Neuronal stem cell (in vitro differentiated cells): ENCODE results near the gene ZNF365.

Experiments used
- DNase-seq: peaks from one replicate; pipeline ENCODE4 v3.0.0-alpha.2; 2013; ENCODE audit warnings: low spot score
- H2AFZ ChIP-seq: one replicate; pipeline ENCODE4 v1.6.1; 2013; ENCODE audit warnings: mild to moderate bottlenecking, low read length, inconsistent platforms
- H2AK5ac ChIP-seq: 2 replicates; pipeline ENCODE4 v1.6.1; 2013; ENCODE audit warnings: low read depth, mild to moderate bottlenecking, inconsistent platforms, low read length, moderate library complexity, mixed read lengths
- H2BK120ac ChIP-seq: 2 replicates; pipeline ENCODE4 v1.6.1; 2013; ENCODE audit warnings: low read depth, mild to moderate bottlenecking, inconsistent platforms, low read length, moderate library complexity, mixed read lengths
- H2BK12ac ChIP-seq: one replicate; pipeline ENCODE4 v1.6.1; 2013; ENCODE audit warnings: low read length, inconsistent platforms
- H2BK15ac ChIP-seq: 2 replicates; pipeline ENCODE4 v1.6.1; 2013; ENCODE audit warnings: mild to moderate bottlenecking, low read length, inconsistent platforms, mixed read lengths
- H2BK5ac ChIP-seq: one replicate; pipeline ENCODE4 v1.6.1; 2013; ENCODE audit warnings: inconsistent platforms, mild to moderate bottlenecking, low read length, moderate library complexity
- H3K14ac ChIP-seq: one replicate; pipeline ENCODE4 v1.6.1; 2013; ENCODE audit warnings: low read length, inconsistent platforms
- H3K18ac ChIP-seq: 2 replicates; pipeline ENCODE4 v1.6.1; 2013; ENCODE audit warnings: low read length, inconsistent platforms
- H3K23ac ChIP-seq: 2 replicates; pipeline ENCODE4 v1.6.1; 2013; ENCODE audit warnings: low read depth, mild to moderate bottlenecking, mixed read lengths, low read length, inconsistent platforms; ENCODE audit not compliant: poor library complexity
- H3K27ac ChIP-seq: replicated peaks from 3 replicates; pipeline ENCODE4 v1.5.1; 2013; ENCODE audit warnings: low read length, inconsistent platforms
- H3K27me3 ChIP-seq, 3 experiments: 2 replicates each; pipeline ENCODE4 v1.6.1; 2013; ENCODE audit warnings: low read length in 3 of 3, mild to moderate bottlenecking in 2 of 3, inconsistent platforms in 1 of 3, low read depth in 1 of 3, mixed read lengths in 1 of 3, moderate library complexity in 1 of 3; ENCODE audit not compliant: control insufficient read depth in 3 of 3, insufficient read depth in 3 of 3
- H3K36me3 ChIP-seq, 2 donors: replicated peaks in 1 of 2; 2 replicates each; pipeline ENCODE4 v1.6.1; 2013; ENCODE audit warnings: low read length in 2 of 2; ENCODE audit not compliant: control insufficient read depth in 2 of 2, insufficient read depth in 2 of 2
- H3K4ac ChIP-seq: 2 replicates; pipeline ENCODE4 v1.6.1; 2013; ENCODE audit warnings: inconsistent platforms, mild to moderate bottlenecking, low read length, moderate library complexity
- H3K4me1 ChIP-seq, 2 donors: 1 replicate in 1 of 2; 2 replicates in 1 of 2; pipeline ENCODE4 v1.6.1; 2013; ENCODE audit warnings: low read length in 2 of 2, low read depth in 1 of 2; ENCODE audit not compliant: control insufficient read depth in 2 of 2, insufficient read depth in 1 of 2
- H3K4me2 ChIP-seq: one replicate; pipeline ENCODE4 v1.6.1; 2013; ENCODE audit warnings: mild to moderate bottlenecking, low read length, inconsistent platforms; ENCODE audit not compliant: insufficient read depth, poor library complexity, severe bottlenecking
- H3K4me3 ChIP-seq, 2 donors: 2 replicates each; pipeline ENCODE4 v1.5.1; 2013; ENCODE audit warnings: low read length in 2 of 2, mild to moderate bottlenecking in 2 of 2, inconsistent platforms in 1 of 2, moderate library complexity in 1 of 2
- H3K79me1 ChIP-seq: one replicate; pipeline ENCODE4 v1.6.1; 2013; ENCODE audit warnings: low read depth, mild to moderate bottlenecking, inconsistent platforms, low read length, moderate library complexity
- H3K9ac ChIP-seq: one replicate; pipeline ENCODE4 v1.6.1; 2013; ENCODE audit warnings: mild to moderate bottlenecking, low read depth, low read length, inconsistent platforms; ENCODE audit not compliant: poor library complexity
- H3K9me3 ChIP-seq, 2 donors: replicated peaks in 1 of 2; 2 replicates each; pipeline versions ENCODE3 to v1.6.1; 2013; ENCODE audit warnings: low read length in 2 of 2, mild to moderate bottlenecking in 2 of 2, inconsistent platforms in 1 of 2, low read depth in 1 of 2, mixed read lengths in 1 of 2, moderate library complexity in 1 of 2; ENCODE audit not compliant: control insufficient read depth in 2 of 2, insufficient read depth in 1 of 2
- H4K8ac ChIP-seq: one replicate; pipeline ENCODE4 v1.6.1; 2013; ENCODE audit warnings: low read depth, mild to moderate bottlenecking, inconsistent platforms, low read length, moderate library complexity
- H4K91ac ChIP-seq: one replicate; pipeline ENCODE4 v1.6.1; 2013; ENCODE audit warnings: low read length, low read depth, mild to moderate bottlenecking, inconsistent platforms; ENCODE audit not compliant: poor library complexity
- WGBS, 2 donors: extraction: QIAGEN DNeasy Blood & Tissue Kit; methylation state at CpG; one replicate each; pipeline ENCODE4 v1.1.7; 2013; ENCODE audit warnings: missing lambda C conversion rate in 2 of 2, mixed read lengths in 1 of 2; ENCODE audit not compliant: insufficient read length in 2 of 2, insufficient replicate concordance in 1 of 2; ENCODE audit errors: extremely low coverage in 2 of 2; 5-methylcytosine and 5-hydroxymethylcytosine counted together

ZNF365 gene

GRCh38 chr10:62336404-62336803, 37.8 kb upstream of the ZNF365 start:
- WGBS, 2 donors: no CpG with 5 or more reads among the region's 1 CpG

GRCh38 chr10:62341419-62341818, 32.8 kb upstream of the ZNF365 start:
- no peaks in the 10 kb centered on the region for H3K4me1 ChIP-seq
- no peak overlapping the region for H3K27ac ChIP-seq
- H4K8ac ChIP-seq: no peak overlapping the region
- DNase-seq: no peak
- H3K4me3 ChIP-seq: no peak overlapping the region
- H2AFZ ChIP-seq: no peak overlapping the region
- H3K27me3 ChIP-seq: peaks cover 0 to 2% (median 0%) of the 10 kb centered on the region in 3 experiments
- H3K4me2 ChIP-seq: no peak overlapping the region
- no peak overlapping the region for H2BK5ac ChIP-seq
- no peak overlapping the region for H3K23ac ChIP-seq
- H4K91ac ChIP-seq: no peak overlapping the region
- no peak overlapping the region for H2BK120ac ChIP-seq
- H3K36me3 ChIP-seq: no peaks in the 10 kb centered on the region
- H3K9ac ChIP-seq: no peak overlapping the region
- H3K14ac ChIP-seq: no peak overlapping the region
- no peak overlapping the region for H2BK15ac ChIP-seq
- H2BK12ac ChIP-seq: no peak overlapping the region
- peaks cover 0 to 3% of the 10 kb centered on the region in 2 donors for H3K9me3 ChIP-seq
- no peak overlapping the region for H2AK5ac ChIP-seq
- no peak overlapping the region for H3K4ac ChIP-seq
- H3K18ac ChIP-seq: no peak overlapping the region
- no peaks in the 10 kb centered on the region for H3K79me1 ChIP-seq

More at GRCh38 chr10:62336404-62336803, 37.8 kb upstream of the ZNF365 start:
- Histone ChIP-seq H3K4me1 (no peaks in the 10 kb centered on the region), H3K14ac (no peak overlapping the region), H3K4me2 (no peak overlapping the region), H3K27ac (no peak overlapping the region), H4K8ac (no peak overlapping the region), H3K18ac (no peak overlapping the region), H2BK15ac (no peak overlapping the region), H2AK5ac (no peak overlapping the region), H2BK120ac (no peak overlapping the region), H3K36me3 (no peaks in the 10 kb centered on the region), H3K4me3 (no peak overlapping the region), H3K79me1 (no peaks in the 10 kb centered on the region), H3K23ac (no peak overlapping the region), H3K9me3 (peaks cover 0 to 2% of the 10 kb centered on the region in 2 donors), H3K9ac (no peak overlapping the region), H2AFZ (no peak overlapping the region), H3K4ac (no peak overlapping the region), H3K27me3 (peaks cover 0 to 2% (median 0%) of the 10 kb centered on the region in 3 experiments), H2BK12ac (no peak overlapping the region), H2BK5ac (no peak overlapping the region), H4K91ac (no peak overlapping the region)
- DNase-seq: no peak

GRCh38 chr10:62343000-62343399, 31.2 kb upstream of the ZNF365 start:
- Histone ChIP-seq H3K4me1 (no peaks in the 10 kb centered on the region), H3K18ac (no peak overlapping the region), H4K8ac (no peak overlapping the region), H2BK120ac (no peak overlapping the region), H2AFZ (no peak overlapping the region), H2BK5ac (no peak overlapping the region), H3K4me2 (no peak overlapping the region), H3K9me3 (peaks cover 0 to 3% of the 10 kb centered on the region in 2 donors), H3K27me3 (no peaks in the 10 kb centered on the region), H3K23ac (no peak overlapping the region), H3K36me3 (no peaks in the 10 kb centered on the region), H4K91ac (no peak overlapping the region), H2BK12ac (no peak overlapping the region), H3K27ac (no peak overlapping the region), H3K4me3 (no peak overlapping the region), H3K9ac (no peak overlapping the region), H3K14ac (no peak overlapping the region), H3K4ac (no peak overlapping the region), H2AK5ac (no peak overlapping the region), H2BK15ac (no peak overlapping the region), H3K79me1 (no peaks in the 10 kb centered on the region)
- WGBS, 2 donors: no CpG with 5 or more reads among the region's 1 CpG
- no peak for DNase-seq

- Histone ChIP-seq H3K4me1 (no peaks in the 10 kb centered on the region), H2AK5ac (no peak overlapping the region), H3K27me3 (no peaks in the 10 kb centered on the region), H3K18ac (no peak overlapping the region), H4K8ac (no peak overlapping the region), H3K4me2 (no peak overlapping the region), H3K36me3 (no peaks in the 10 kb centered on the region), H3K79me1 (no peaks in the 10 kb centered on the region), H3K4ac (no peak overlapping the region), H2BK15ac (no peak overlapping the region), H2BK120ac (no peak overlapping the region), H3K9me3 (peaks cover 0 to 4% of the 10 kb centered on the region in 2 donors), H3K9ac (no peak overlapping the region), H2AFZ (no peak overlapping the region), H3K23ac (no peak overlapping the region), H2BK5ac (no peak overlapping the region), H2BK12ac (no peak overlapping the region), H3K4me3 (no peak overlapping the region), H3K14ac (no peak overlapping the region), H3K27ac (no peak overlapping the region), H4K91ac (no peak overlapping the region)
- no peak for DNase-seq
Observed at GRCh38 chr10:62348029-62348428, 26.1 kb upstream of the ZNF365 start.
